Lower leg skin (tissue), 4 donors: ENCODE results near the gene EDC3. TPM values are rescaled to one million over a fixed set of nuclear protein-coding genes. Genes with fewer than 3 reads are reported as not detected.
"Not testable (repeated sequence)": the region's sequence is repeated elsewhere in the genome, so short reads cannot be mapped to it uniquely, and the experiment has no call there.

ENCODE experiments used
- DNase-seq, 2 donors: peaks; one replicate each; pipeline ENCODE4 v3.0.0-alpha.2; 2019; ENCODE audit warnings: low spot score in 2 of 2
- H3K4me3 ChIP-seq: fragments of 200-600 bp; sonication (generic); 2 replicates; pipeline ENCODE4 v1.5.1; 2017; ENCODE audit warnings: mild to moderate bottlenecking, low read depth; ENCODE audit not compliant: poor library complexity, severe bottlenecking
- CTCF ChIP-seq, 3 donors: fragments of 450-650 bp; IDR thresholded peaks; one replicate each; pipeline ENCODE4 v1.5.1; 2016; ENCODE audit warnings: antibody characterized with exemption in 3 of 3, mild to moderate bottlenecking in 3 of 3, moderate library complexity in 2 of 3
- POLR2A ChIP-seq, 2 donors: fragments of 450-650 bp; IDR thresholded peaks; one replicate each; pipeline ENCODE4 v1.6.1; 2016 to 2017; ENCODE audit warnings: antibody characterized with exemption in 2 of 2, mild to moderate bottlenecking in 1 of 2, moderate library complexity in 1 of 2
- WGBS, 2 donors: methylation state at CpG; one replicate each; pipeline ENCODE4 v1.1.5; 2018; 5-methylcytosine and 5-hydroxymethylcytosine counted together
- intact Hi-C: fragments of 100-400 bp; cut with DNase I; formaldehyde crosslinking; loops from one replicate; pipeline ENCODE4 v1.15.0; 2023; ENCODE audit warnings: low total_unique reads
- total RNA-seq, 4 donors: library from RNA; depleted of rRNA; stranded (reverse); fragments of >200 nt; gene quantifications; one replicate each; pipeline ENCODE4 v1.1.0, GENCODE V29; 2016

Gene EDC3
- total RNA-seq, 4 donors from 2014 or later: 11.2 to 33.6 (median 17.6) TPM

GRCh38 chr15:74631935-74632560 is 63.8 kb downstream of the EDC3 start:
- intact Hi-C loops: loop anchor here (5.0 kb wide), 2 partner anchors 260 to 315 kb away; no protein-coding TSS in a partner anchor
- TF ChIP-seq POLR2A (IDR thresholded peaks at IDR 0.05): no peak
- no peak for DNase-seq
- WGBS, 2 donors: 65 to 72% methylated on average over 8 of the region's 8 CpGs
- no peak overlapping the region for H3K4me3 ChIP-seq

GRCh38 chr15:74631408-74631807 is 64.4 kb downstream of the EDC3 start:
- intact Hi-C loops: loop anchor here (5.0 kb wide), 2 partner anchors 259 to 316 kb away; no protein-coding TSS in a partner anchor
- no peak for DNase-seq
- 55 to 61% methylated on average over 3 of the region's 3 CpGs for WGBS, 2 donors
- H3K4me3 ChIP-seq: no peak overlapping the region
- TF ChIP-seq CTCF (IDR thresholded peaks at IDR 0.05): no peak
- no peak for TF ChIP-seq POLR2A (IDR thresholded peaks at IDR 0.05)

GRCh38 chr15:74631087-74631385 is 64.8 kb downstream of the EDC3 start:
- no peak for TF ChIP-seq POLR2A (IDR thresholded peaks at IDR 0.05)
- TF ChIP-seq CTCF (IDR thresholded peaks at IDR 0.05): no peak
- DNase-seq: no peak
- no peak overlapping the region for H3K4me3 ChIP-seq
- 74 to 76% methylated on average over 3 of the region's 3 CpGs for whole genome bisulfite sequencing, 2 donors
- intact Hi-C loops: loop anchor here (5.0 kb wide), 2 partner anchors 259 to 316 kb away; no protein-coding TSS in a partner anchor

- no peak overlapping the region for H3K4me3 ChIP-seq
- intact Hi-C loops: loop anchor here (5.0 kb wide), 2 partner anchors 258 to 317 kb away; no protein-coding TSS in a partner anchor
- DNase-seq: no peak
- 62 to 87% methylated on average over 6 of the region's 6 CpGs for WGBS, 2 donors
- TF ChIP-seq POLR2A (IDR thresholded peaks at IDR 0.05): no peak
- TF ChIP-seq CTCF (IDR thresholded peaks at IDR 0.05): no peak
Measured at GRCh38 chr15:74630284-74631086, 65.3 kb downstream of the EDC3 start.

GRCh38 chr15:74629696-74630095 is 66.1 kb downstream of the EDC3 start:
- intact Hi-C loops: loop anchor here (5.0 kb wide), 2 partner anchors 257 to 318 kb away; no protein-coding TSS in a partner anchor
- H3K4me3 ChIP-seq, DNase-seq: not testable (repeated sequence)
- WGBS, 2 donors: 78 to 85% methylated on average over 7 to 8 of the region's 10 CpGs

GRCh38 chr15:74628949-74629348 is 66.9 kb downstream of the EDC3 start:
- no peak overlapping the region for H3K4me3 ChIP-seq
- TF ChIP-seq POLR2A (IDR thresholded peaks at IDR 0.05) (no peak), CTCF (IDR thresholded peaks at IDR 0.05) (no peak)
- no peak for DNase-seq
- 60 to 71% methylated on average over 5 of the region's 5 CpGs for WGBS, 2 donors
- intact Hi-C loops: no loop called here
